OCI-LY3 (cell line): ENCODE data around the gene ADISSP.
A peak's percentile ranks its signal among the peaks of the same experiment; 100 is the strongest.

Experiments used
- H2AFZ ChIP-seq: fragments of 200-600, 300-600 bp; shearing (Covaris generic); 2 replicates; pipeline ENCODE4 v1.6.0; 2014; ENCODE audit warnings: antibody characterized with exemption, low read depth, low read length
- H3K27ac ChIP-seq: fragments of 200-600, 300-600 bp; sonication (generic); 2 replicates; pipeline ENCODE4 v1.5.1; 2014; ENCODE audit warnings: mild to moderate bottlenecking, low read length, moderate library complexity, mixed read lengths
- H3K27me3 ChIP-seq: fragments of 200-600, 300-600 bp; sonication (generic); 2 replicates; pipeline ENCODE4 v1.6.1; 2014; ENCODE audit warnings: low read depth, low read length, mixed read lengths
- H3K36me3 ChIP-seq: fragments of 200-600, 300-600 bp; sonication (generic); replicated peaks from 2 replicates; pipeline ENCODE3; 2014; ENCODE audit warnings: low read depth, low read length, mixed read lengths
- H3K4me1 ChIP-seq: fragments of 300-600, 200-600 bp; sonication (generic); 2 replicates; pipeline ENCODE4 v1.6.1; 2014; ENCODE audit warnings: low read length, mixed read lengths
- H3K4me2 ChIP-seq: fragments of 200-600, 300-600 bp; sonication (generic); 2 replicates; pipeline ENCODE4 v1.6.1; 2014; ENCODE audit warnings: low read length, mixed read lengths
- H3K4me3 ChIP-seq: fragments of 300-600, 200-600 bp; sonication (generic); 2 replicates; pipeline ENCODE4 v1.5.1; 2014; ENCODE audit warnings: antibody characterized with exemption, mild to moderate bottlenecking, low read length, moderate library complexity
- H3K79me2 ChIP-seq: fragments of 300-600, 200-600 bp; shearing (Covaris generic); 2 replicates; pipeline ENCODE4 v1.6.1; 2014; ENCODE audit warnings: mild to moderate bottlenecking, low read length, mixed read lengths
- H3K9ac ChIP-seq: fragments of 300-600, 200-600 bp; shearing (Covaris generic); 2 replicates; pipeline ENCODE4 v1.6.0; 2014; ENCODE audit warnings: mild to moderate bottlenecking, low read length, moderate library complexity
- H3K9me3 ChIP-seq: fragments of 200-600, 300-600 bp; shearing (Covaris generic); 2 replicates; pipeline ENCODE4 v1.6.1; 2014; ENCODE audit warnings: low read length, mixed read lengths; ENCODE audit not compliant: insufficient read depth
- H4K20me1 ChIP-seq: fragments of 200-600, 300-600 bp; sonication (generic); 2 replicates; pipeline ENCODE4 v1.6.1; 2016; ENCODE audit warnings: low read length, mixed read lengths; ENCODE audit not compliant: insufficient read depth
- EZH2phosphoT487 ChIP-seq: fragments of 200-600 bp; shearing (Covaris generic); IDR thresholded peaks from 2 replicates; pipeline ENCODE4 v1.6.1; 2018; ENCODE audit warnings: antibody characterized with exemption, mixed run types, low read depth
- TF ChIP-seq, protein P1 (sequence below): fragments of 200-600, 300-600 bp; sonication (generic); IDR thresholded peaks from 2 replicates; pipeline ENCODE4 v1.5.1; 2014; ENCODE audit warnings: antibody characterized with exemption, low read length, low read depth

ADISSP gene

GRCh38 chr20:3783511-3784195 lies 16.1 kb upstream of the ADISSP start:
- TF ChIP-seq, protein P1, sequence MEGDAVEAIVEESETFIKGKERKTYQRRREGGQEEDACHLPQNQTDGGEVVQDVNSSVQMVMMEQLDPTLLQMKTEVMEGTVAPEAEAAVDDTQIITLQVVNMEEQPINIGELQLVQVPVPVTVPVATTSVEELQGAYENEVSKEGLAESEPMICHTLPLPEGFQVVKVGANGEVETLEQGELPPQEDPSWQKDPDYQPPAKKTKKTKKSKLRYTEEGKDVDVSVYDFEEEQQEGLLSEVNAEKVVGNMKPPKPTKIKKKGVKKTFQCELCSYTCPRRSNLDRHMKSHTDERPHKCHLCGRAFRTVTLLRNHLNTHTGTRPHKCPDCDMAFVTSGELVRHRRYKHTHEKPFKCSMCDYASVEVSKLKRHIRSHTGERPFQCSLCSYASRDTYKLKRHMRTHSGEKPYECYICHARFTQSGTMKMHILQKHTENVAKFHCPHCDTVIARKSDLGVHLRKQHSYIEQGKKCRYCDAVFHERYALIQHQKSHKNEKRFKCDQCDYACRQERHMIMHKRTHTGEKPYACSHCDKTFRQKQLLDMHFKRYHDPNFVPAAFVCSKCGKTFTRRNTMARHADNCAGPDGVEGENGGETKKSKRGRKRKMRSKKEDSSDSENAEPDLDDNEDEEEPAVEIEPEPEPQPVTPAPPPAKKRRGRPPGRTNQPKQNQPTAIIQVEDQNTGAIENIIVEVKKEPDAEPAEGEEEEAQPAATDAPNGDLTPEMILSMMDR = no peak
- no peak for TF ChIP-seq EZH2phosphoT487
- Histone ChIP-seq H3K9me3 (no peaks in the 10 kb centered on the region), H3K4me2 (no peak overlapping the region), H3K4me3 (no peak overlapping the region), H3K9ac (no peak overlapping the region), H3K79me2 (peaks cover 6% of the 10 kb centered on the region; the same call in 1 of the 2 replicates), H3K27me3 (0 out of 2 replicates have a peak, but pooled peaks cover 3% of the 10 kb centered on the region), H3K4me1 (peaks cover 15% of the 10 kb centered on the region), H2AFZ (no peak overlapping the region), H4K20me1 (peaks cover 4% of the 10 kb centered on the region; the same call in 1 of the 2 replicates), H3K36me3 (no peaks in the 10 kb centered on the region), H3K27ac (no peak overlapping the region)

DNA sequence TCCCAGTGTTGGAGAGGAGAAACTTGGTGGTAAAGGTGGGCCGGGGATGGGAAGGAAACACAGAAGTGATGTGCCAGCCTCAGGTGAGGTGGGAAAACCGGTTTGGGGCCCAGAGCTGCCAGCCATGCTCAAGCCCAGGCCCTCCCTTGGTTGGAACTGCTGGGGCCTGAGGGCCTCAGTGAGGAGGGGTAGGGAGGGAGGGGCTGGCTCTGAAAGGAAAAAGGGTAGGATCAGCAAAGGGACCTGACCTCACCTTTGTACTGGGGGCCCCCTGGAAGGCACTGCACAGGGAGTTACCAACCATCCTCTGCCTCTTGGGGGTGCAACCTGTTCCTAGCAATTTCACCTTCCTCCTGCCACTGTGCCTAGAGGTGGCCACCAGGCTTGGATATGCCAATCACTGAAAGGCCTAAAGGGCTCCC lies 15.5 kb upstream of the ADISSP start:
- H3K36me3 ChIP-seq = no peaks in the 10 kb centered on the region
- no peak overlapping the region for H3K4me2 ChIP-seq
- no peak overlapping the region for H3K27ac ChIP-seq
- 0 out of 2 replicates have a peak, but pooled peaks cover under 1% of the 10 kb centered on the region for H3K27me3 ChIP-seq
- H3K9me3 ChIP-seq = no peaks in the 10 kb centered on the region
- H2AFZ ChIP-seq = no peak overlapping the region
- no peak overlapping the region for H3K4me3 ChIP-seq
- TF ChIP-seq, protein P1 = no peak
- no peak for TF ChIP-seq EZH2phosphoT487
- H3K79me2 ChIP-seq = peaks cover 6% of the 10 kb centered on the region; the same call in 1 of the 2 replicates
- H4K20me1 ChIP-seq = peaks cover 4% of the 10 kb centered on the region; the same call in 1 of the 2 replicates
- peaks cover 15% of the 10 kb centered on the region for H3K4me1 ChIP-seq
- H3K9ac ChIP-seq = no peak overlapping the region

GRCh38 chr20:3782597-3782996 lies 15.0 kb upstream of the ADISSP start:
- H3K36me3 ChIP-seq = no peaks in the 10 kb centered on the region
- H3K4me3 ChIP-seq = no peak overlapping the region
- H3K4me1 ChIP-seq = peaks cover 14% of the 10 kb centered on the region
- no peak overlapping the region for H2AFZ ChIP-seq
- H3K4me2 ChIP-seq = no peak overlapping the region
- peaks cover 4% of the 10 kb centered on the region; the same call in 1 of the 2 replicates for H4K20me1 ChIP-seq
- TF ChIP-seq EZH2phosphoT487 = no peak
- H3K27ac ChIP-seq = no peak overlapping the region
- H3K79me2 ChIP-seq = peaks cover 6% of the 10 kb centered on the region; the same call in 1 of the 2 replicates
- H3K27me3 ChIP-seq = no peaks in the 10 kb centered on the region
- H3K9me3 ChIP-seq = no peaks in the 10 kb centered on the region
- no peak overlapping the region for H3K9ac ChIP-seq

- Histone ChIP-seq H2AFZ (peak within 1 kb of the TSS; percentile 66), H3K27ac (no peak within 1 kb of the TSS), H3K9ac (no peak within 1 kb of the TSS), H3K9me3 (no peaks in the 10 kb centered on the region), H3K36me3 (no peaks in the 10 kb centered on the region), H3K4me2 (peak within 1 kb of the TSS; percentile 84), H3K79me2 (peaks cover 5% of the 10 kb centered on the region; the same call in 1 of the 2 replicates), H3K27me3 (no peaks in the 10 kb centered on the region), H4K20me1 (peaks cover 4% of the 10 kb centered on the region; the same call in 1 of the 2 replicates), H3K4me1 (peaks cover 10% of the 10 kb centered on the region; the same call in 1 of the 2 replicates), H3K4me3 (peak within 1 kb of the TSS; percentile 76)
- TF ChIP-seq EZH2phosphoT487 = no peak
- TF ChIP-seq, protein P1 = peak; percentile 29
Measured at GRCh38 chr20:3781153-3781910, 13.8 kb upstream of the ADISSP start, which contains the start of gene SPEF1. SPEF1 (minus strand) TSS chr20:3781448; CDS start chr20:3781287, 161 bp downstream.
